SU-DHL-6 (cell line): ENCODE data around the gene PFN4.

ENCODE experiments used
- H2AFZ ChIP-seq: fragments of 200-600 bp; sonication (generic); 2 replicates; pipeline ENCODE4 v1.6.1; 2014; ENCODE audit warnings: low read depth, mild to moderate bottlenecking, moderate library complexity, mixed read lengths, antibody characterized with exemption, low read length; ENCODE audit not compliant: severe bottlenecking
- H3F3A ChIP-seq: fragments of 200-600 bp; shearing (Covaris generic); 2 replicates; pipeline ENCODE4 v1.6.0; 2016; ENCODE audit warnings: antibody characterized with exemption, mild to moderate bottlenecking; ENCODE audit not compliant: insufficient read depth
- H3K27ac ChIP-seq: fragments of 200-600 bp; sonication (generic); 2 replicates; pipeline ENCODE4 v1.5.1; 2016; ENCODE audit warnings: low read depth, mild to moderate bottlenecking, low read length, moderate library complexity, mixed read lengths
- H3K27me3 ChIP-seq: fragments of 200-600 bp; sonication (generic), shearing (Covaris generic); 2 replicates; pipeline ENCODE4 v1.6.0; 2014; ENCODE audit warnings: mild to moderate bottlenecking, low read length
- H3K36me3 ChIP-seq: fragments of 200-600 bp; sonication (generic); 2 replicates; pipeline ENCODE4 v1.6.1; 2014; ENCODE audit warnings: mild to moderate bottlenecking, low read length, mixed read lengths
- H3K4me2 ChIP-seq: fragments of 300-600, 200-600 bp; shearing (Covaris generic), sonication (generic); 2 replicates; pipeline ENCODE4 v1.6.0; 2014; ENCODE audit warnings: low read length, low read depth, mild to moderate bottlenecking; ENCODE audit not compliant: poor library complexity, severe bottlenecking
- H3K4me3 ChIP-seq: fragments of 200-600 bp; sonication (generic); 2 replicates; pipeline ENCODE4 v1.5.1; 2014; ENCODE audit warnings: antibody characterized with exemption, low read length, mild to moderate bottlenecking, mixed read lengths; ENCODE audit not compliant: insufficient read depth, poor library complexity, severe bottlenecking
- H3K79me2 ChIP-seq: fragments of 200-600 bp; sonication (generic); 2 replicates; pipeline ENCODE4 v1.6.1; 2014; ENCODE audit warnings: mild to moderate bottlenecking, low read length, moderate library complexity; ENCODE audit not compliant: insufficient read depth
- H3K9ac ChIP-seq: fragments of 200-600 bp; sonication (generic); 2 replicates; pipeline ENCODE4 v1.7.0; 2014; ENCODE audit warnings: mild to moderate bottlenecking, low read length
- H3K9me2 ChIP-seq: fragments of 200-600 bp; sonication (generic); replicated peaks from 2 replicates; pipeline ENCODE4 v1.6.1; 2014; ENCODE audit warnings: low read length; ENCODE audit not compliant: insufficient read depth
- H3K9me3 ChIP-seq: fragments of 200-600 bp; sonication (generic); 2 replicates; pipeline ENCODE4 v1.6.1; 2014; ENCODE audit warnings: low read length, mixed read lengths; ENCODE audit not compliant: insufficient read depth
- H4K20me1 ChIP-seq: fragments of 200-600 bp; sonication (generic); 2 replicates; pipeline ENCODE4 v1.6.1; 2014; ENCODE audit warnings: low read depth, mild to moderate bottlenecking, antibody characterized with exemption, low read length, moderate library complexity, mixed read lengths
- EZH2phosphoT487 ChIP-seq: fragments of 200-600 bp; sonication (generic), shearing (Covaris generic); conservative IDR thresholded peaks from 2 replicates; pipeline ENCODE4 v1.6.1; 2018; ENCODE audit warnings: mild to moderate bottlenecking, antibody characterized with exemption, low read length, moderate library complexity, mixed read lengths
- TF ChIP-seq, protein P1 (sequence below): fragments of 200-600 bp; sonication (generic); IDR thresholded peaks from one replicate; pipeline ENCODE4 v1.5.1; 2017; ENCODE audit warnings: antibody characterized with exemption, mild to moderate bottlenecking, low read length, moderate library complexity; ENCODE audit not compliant: insufficient read depth, poor library complexity, severe bottlenecking

The PFN4 gene

DNA sequence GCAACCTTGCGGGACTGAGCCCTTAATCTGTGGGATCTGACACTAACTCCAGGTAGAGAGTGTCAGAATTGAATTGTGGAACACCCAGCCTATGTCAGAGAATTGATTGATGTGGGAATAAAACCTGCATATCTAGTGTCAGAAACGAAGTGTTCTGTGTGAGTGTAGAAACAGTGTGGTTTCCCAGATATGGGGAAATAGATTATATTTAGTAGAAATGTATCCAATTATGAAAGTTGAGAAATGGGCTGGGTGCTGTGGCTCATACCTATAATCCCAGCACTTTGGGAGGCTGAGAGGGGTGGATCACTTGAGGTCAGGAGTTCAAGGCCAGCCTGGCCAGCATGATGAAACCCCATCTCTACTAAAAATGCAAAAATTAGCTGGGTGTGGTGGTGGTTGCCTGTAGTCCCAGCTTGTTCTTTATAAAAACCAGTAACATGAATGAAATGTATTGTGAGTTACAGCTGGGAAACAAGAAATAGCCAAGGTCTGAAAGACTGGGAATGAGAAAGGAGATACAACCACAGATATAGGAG, 34.2 kb downstream of the PFN4 start:
- Histone ChIP-seq H4K20me1 (no peaks in the 10 kb centered on the region), H3K4me3 (no peak overlapping the region), H2AFZ (no peak overlapping the region), H3F3A (peaks cover 6% of the 10 kb centered on the region; the same call in 1 of the 2 replicates), H3K36me3 (no peaks in the 10 kb centered on the region), H3K27ac (no peak overlapping the region), H3K9ac (no peak overlapping the region), H3K27me3 (no peaks in the 10 kb centered on the region), H3K4me2 (no peak overlapping the region), H3K9me2 (no peaks in the 10 kb centered on the region), H3K79me2 (no peaks in the 10 kb centered on the region), H3K9me3 (no peaks in the 10 kb centered on the region)
- TF ChIP-seq, protein P1, sequence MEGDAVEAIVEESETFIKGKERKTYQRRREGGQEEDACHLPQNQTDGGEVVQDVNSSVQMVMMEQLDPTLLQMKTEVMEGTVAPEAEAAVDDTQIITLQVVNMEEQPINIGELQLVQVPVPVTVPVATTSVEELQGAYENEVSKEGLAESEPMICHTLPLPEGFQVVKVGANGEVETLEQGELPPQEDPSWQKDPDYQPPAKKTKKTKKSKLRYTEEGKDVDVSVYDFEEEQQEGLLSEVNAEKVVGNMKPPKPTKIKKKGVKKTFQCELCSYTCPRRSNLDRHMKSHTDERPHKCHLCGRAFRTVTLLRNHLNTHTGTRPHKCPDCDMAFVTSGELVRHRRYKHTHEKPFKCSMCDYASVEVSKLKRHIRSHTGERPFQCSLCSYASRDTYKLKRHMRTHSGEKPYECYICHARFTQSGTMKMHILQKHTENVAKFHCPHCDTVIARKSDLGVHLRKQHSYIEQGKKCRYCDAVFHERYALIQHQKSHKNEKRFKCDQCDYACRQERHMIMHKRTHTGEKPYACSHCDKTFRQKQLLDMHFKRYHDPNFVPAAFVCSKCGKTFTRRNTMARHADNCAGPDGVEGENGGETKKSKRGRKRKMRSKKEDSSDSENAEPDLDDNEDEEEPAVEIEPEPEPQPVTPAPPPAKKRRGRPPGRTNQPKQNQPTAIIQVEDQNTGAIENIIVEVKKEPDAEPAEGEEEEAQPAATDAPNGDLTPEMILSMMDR: no peak
- no peak for TF ChIP-seq EZH2phosphoT487

DNA sequence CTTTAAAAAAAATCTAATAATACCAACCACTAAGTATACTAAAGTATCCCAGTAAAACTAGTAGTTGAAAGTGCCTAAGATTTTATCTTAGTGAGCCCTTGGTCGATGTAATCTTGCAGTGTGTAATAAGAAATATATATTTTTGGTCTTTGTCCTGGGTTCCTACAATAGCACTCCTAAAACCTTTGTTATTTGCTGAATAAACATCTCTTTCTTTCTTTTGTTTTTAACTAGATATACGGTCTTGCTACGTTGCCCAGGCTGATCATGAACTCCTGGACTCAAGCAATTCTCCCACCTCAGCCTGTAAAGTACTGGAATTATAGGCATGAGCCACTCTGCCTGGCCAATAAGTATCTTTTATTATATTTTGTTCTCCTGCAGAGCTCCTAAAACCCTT, 36.1 kb downstream of the PFN4 start:
- Histone ChIP-seq H3K9me3 (no peaks in the 10 kb centered on the region), H2AFZ (no peak overlapping the region), H3K27ac (no peak overlapping the region), H4K20me1 (no peaks in the 10 kb centered on the region), H3K79me2 (no peaks in the 10 kb centered on the region), H3K9me2 (no peaks in the 10 kb centered on the region), H3K9ac (no peak overlapping the region), H3F3A (peaks cover 6% of the 10 kb centered on the region; the same call in 1 of the 2 replicates), H3K27me3 (no peaks in the 10 kb centered on the region), H3K36me3 (no peaks in the 10 kb centered on the region), H3K4me3 (no peak overlapping the region), H3K4me2 (no peak overlapping the region)
- TF ChIP-seq, protein P1: no peak
- no peak for TF ChIP-seq EZH2phosphoT487

DNA sequence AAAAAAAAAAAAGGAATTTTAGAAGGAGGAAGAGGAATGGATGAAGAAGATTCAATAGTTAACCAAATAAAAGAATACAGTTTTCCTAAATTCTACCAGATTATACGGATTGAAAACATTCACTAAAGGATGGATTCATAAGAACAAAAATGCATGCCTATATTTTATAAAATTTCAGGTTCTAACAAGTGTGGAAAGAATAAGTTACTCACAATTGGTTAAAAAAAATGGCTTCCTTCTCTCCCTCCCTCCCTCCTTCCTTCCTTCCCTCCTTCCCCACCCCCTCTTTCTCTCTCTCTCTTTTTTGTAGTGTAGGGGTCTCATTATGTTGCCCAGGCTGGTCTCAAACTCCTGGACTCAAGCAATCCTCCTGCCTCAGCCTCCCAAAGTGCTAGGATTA, 36.9 kb downstream of the PFN4 start:
- no peak overlapping the region for H3K27ac ChIP-seq
- H4K20me1 ChIP-seq: no peaks in the 10 kb centered on the region

More for the DNA sequence above, 36.9 kb downstream of the PFN4 start:
- H3F3A ChIP-seq: peaks cover 6% of the 10 kb centered on the region; the same call in 1 of the 2 replicates
- H3K9me2 ChIP-seq: no peaks in the 10 kb centered on the region
- no peaks in the 10 kb centered on the region for H3K27me3 ChIP-seq
- H2AFZ ChIP-seq: no peak overlapping the region
- H3K9me3 ChIP-seq: no peaks in the 10 kb centered on the region
- H3K79me2 ChIP-seq: no peaks in the 10 kb centered on the region
- H3K9ac ChIP-seq: no peak overlapping the region
- no peak overlapping the region for H3K4me2 ChIP-seq
- no peaks in the 10 kb centered on the region for H3K36me3 ChIP-seq
- no peak overlapping the region for H3K4me3 ChIP-seq
- TF ChIP-seq, protein P1: no peak
